GM18858 (cell line): Measurements from ENCODE around the gene VWDE.

Source experiments
- ATAC-seq: cut with Tn5 transposase; IDR thresholded peaks from one replicate; pipeline ENCODE4 v1.9.1; 2021; ENCODE audit not compliant: unreplicated experiment

VWDE gene

GRCh38 chr7:12294701-12295100, 109.0 kb downstream of the VWDE start:
- no peak for ATAC-seq

- no peak for ATAC-seq
Observed at GRCh38 chr7:12291870-12292269, 111.8 kb downstream of the VWDE start.

- no peak for ATAC-seq
Observed at GRCh38 chr7:12290761-12291160, 112.9 kb downstream of the VWDE start.

- ATAC-seq: no peak
Observed at GRCh38 chr7:12289996-12290395, 113.7 kb downstream of the VWDE start.

- ATAC-seq: no peak
Observed at GRCh38 chr7:12287901-12288300, 115.8 kb downstream of the VWDE start.

GRCh38 chr7:12281038-12281437, 122.6 kb downstream of the VWDE start:
- ATAC-seq: no peak
